Activated naive CD4-positive, alpha-beta T cell treated with anti-CD3 and anti-CD28 coated beads, Interleukin-2, amount 50 U/mL, for 24 hours (primary cell): Measurements from ENCODE around the gene SP8.
"Not testable (repeated sequence)": the region's sequence is repeated elsewhere in the genome, so short reads cannot be mapped to it uniquely, and the experiment has no call there.

Source experiments
- H3K27ac Mint-ChIP-seq: one replicate; pipeline ENCODE4 v1.8.0; 2021; ENCODE audit warnings: mild to moderate bottlenecking, mixed read lengths
- H3K27me3 Mint-ChIP-seq: one replicate; pipeline ENCODE4 v1.8.0; 2021; ENCODE audit warnings: mixed read lengths
- H3K36me3 Mint-ChIP-seq: one replicate; pipeline ENCODE4 v1.8.0; 2021; ENCODE audit warnings: mixed read lengths
- H3K4me1 Mint-ChIP-seq: one replicate; pipeline ENCODE4 v1.8.0; 2021; ENCODE audit warnings: mixed read lengths
- H3K4me3 Mint-ChIP-seq: one replicate; pipeline ENCODE4 v1.8.0; 2021; ENCODE audit warnings: mild to moderate bottlenecking, mixed read lengths
- H3K9me3 Mint-ChIP-seq: one replicate; pipeline ENCODE4 v1.8.0; 2021; ENCODE audit warnings: mixed read lengths

SP8 gene

DNA sequence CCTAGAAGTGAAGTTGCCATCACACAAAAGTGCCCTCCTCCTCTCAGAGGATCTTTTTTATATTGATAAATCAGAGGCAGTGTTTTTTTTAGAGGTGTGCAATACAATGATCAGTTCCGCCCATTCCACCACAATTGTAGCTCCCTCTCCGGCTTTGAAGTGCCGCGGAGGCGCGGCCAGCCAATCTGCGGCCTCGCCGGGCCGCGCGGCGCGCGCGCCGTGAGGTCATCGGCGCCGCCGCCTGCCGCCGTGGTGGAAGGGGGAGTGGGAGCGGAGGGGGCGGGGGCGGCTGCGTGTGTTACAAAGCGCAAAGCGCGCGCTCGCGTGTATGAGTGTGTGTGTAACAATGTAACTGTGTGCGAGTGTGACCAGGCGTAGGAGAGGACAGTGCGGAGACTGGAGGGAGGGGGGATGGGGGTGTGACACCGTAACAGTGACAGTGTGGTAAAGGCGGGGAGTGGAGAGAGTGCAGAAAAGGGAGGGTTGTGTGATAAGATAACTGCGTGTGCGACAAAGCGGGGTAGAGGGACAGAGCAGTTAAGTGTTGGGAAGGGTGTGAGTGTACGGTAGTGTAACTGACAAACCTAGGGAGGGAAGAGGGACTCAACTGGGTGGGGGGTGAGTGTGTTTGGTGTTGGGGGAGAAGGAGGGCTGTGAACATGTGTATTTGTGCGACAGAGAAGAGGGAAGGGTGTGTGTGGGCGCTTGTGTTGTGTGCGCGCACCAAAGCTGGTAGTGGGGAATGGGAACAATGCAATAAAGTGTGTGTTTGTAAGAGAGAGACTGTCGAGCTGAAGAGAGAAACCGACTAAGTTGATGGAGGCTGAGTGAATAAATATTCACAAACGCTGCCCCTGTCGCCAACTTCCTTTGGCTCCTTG lies at the start of gene SP8:
SP8 (minus strand) TSS at position 108 of the 881 bp plus-strand sequence; CDS start at position 20, 88 bp downstream.
- Mint-ChIP-seq H3K27ac (peak within 1 kb of the TSS; percentile 38), H3K4me3 (peak within 1 kb of the TSS; percentile 76), H3K9me3 (peaks cover 16% of the 10 kb centered on the region), H3K36me3 (peaks cover 17% of the 10 kb centered on the region), H3K27me3 (peaks cover 67% of the 10 kb centered on the region), H3K4me1 (peaks cover 25% of the 10 kb centered on the region)

DNA sequence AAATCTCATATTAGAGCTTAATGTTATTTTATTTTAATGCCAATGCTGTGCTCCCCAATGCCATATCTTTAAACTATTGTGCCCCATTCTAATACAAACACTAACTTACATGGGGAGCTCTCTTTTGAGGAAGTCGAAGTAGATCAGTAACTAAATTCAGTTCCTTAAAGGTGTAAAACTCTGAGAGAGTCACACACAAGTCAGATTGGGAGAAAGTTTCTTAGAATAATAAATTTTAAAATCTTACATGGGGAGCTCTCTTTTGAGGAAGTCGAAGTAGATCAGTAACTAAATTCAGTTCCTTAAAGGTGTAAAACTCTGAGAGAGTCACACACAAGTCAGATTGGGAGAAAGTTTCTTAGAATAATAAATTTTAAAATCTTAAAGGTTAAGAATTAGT lies 49.7 kb upstream of the SP8 start:
- H3K4me1 Mint-ChIP-seq, H3K36me3 Mint-ChIP-seq, H3K9me3 Mint-ChIP-seq, H3K27ac Mint-ChIP-seq, H3K27me3 Mint-ChIP-seq, H3K4me3 Mint-ChIP-seq: not testable (repeated sequence)

DNA sequence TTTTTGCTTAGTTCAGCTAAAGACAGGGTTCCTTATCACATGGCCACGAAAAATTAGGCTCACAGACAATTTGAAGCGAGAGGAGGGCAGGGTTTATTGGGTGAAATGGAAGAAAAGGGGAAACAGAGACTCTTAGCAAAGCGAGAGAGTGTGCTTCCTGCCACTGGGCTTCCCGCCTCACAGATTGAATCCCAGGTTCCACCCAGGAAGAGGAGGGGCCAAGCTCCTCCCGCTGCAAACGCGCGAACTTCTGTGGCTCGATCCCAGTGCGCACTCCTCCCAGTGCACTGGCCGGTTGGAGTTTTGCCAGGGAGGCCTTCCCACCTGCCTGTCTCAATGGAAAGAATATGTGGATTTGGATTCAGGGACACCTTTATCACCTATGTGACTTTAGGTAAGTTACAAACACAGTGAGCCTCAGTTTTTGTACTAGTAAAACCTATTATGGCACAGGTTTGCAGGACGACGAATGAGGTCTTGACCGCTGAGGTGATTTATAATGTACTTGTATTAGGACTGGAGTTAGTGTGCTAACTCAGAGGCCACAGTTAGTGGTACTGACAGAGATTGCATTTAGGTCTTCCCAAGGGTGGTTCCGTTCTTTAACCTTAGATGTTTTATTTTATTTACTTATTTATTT lies 48.5 kb upstream of the SP8 start:
- Mint-ChIP-seq H3K27ac (no peak overlapping the region), H3K9me3 (no peaks in the 10 kb centered on the region), H3K4me1 (no peaks in the 10 kb centered on the region), H3K4me3 (no peak overlapping the region), H3K36me3 (no peaks in the 10 kb centered on the region), H3K27me3 (peaks cover 1% of the 10 kb centered on the region)

GRCh38 chr7:20834656-20835055 lies 48.0 kb upstream of the SP8 start:
- H3K27ac Mint-ChIP-seq = no peak overlapping the region
- no peaks in the 10 kb centered on the region for H3K36me3 Mint-ChIP-seq
- no peaks in the 10 kb centered on the region for H3K9me3 Mint-ChIP-seq
- no peaks in the 10 kb centered on the region for H3K4me1 Mint-ChIP-seq
- H3K4me3 Mint-ChIP-seq = no peak overlapping the region
- peaks cover 1% of the 10 kb centered on the region for H3K27me3 Mint-ChIP-seq

DNA sequence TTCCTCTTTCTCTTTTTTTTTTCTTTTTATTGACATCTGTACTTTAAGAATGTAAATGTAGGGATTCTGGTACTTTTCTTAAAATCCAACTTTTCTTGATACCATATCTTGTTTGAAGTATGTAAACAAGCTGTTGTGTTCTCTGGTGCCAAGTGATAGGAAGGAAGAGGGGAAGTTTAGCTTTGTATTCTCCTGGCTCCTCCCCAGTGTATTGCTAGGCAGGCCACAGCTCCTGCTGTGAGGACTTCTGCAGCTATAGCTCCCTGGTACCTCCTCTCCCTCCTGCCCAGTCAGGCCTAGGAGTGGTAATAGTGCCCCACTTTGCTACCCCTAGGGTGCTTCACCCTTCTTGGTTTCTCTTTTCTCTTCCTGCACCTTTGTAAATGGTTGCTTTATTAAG lies 45.3 kb upstream of the SP8 start:
- Mint-ChIP-seq H3K9me3 (no peaks in the 10 kb centered on the region), H3K4me3 (no peak overlapping the region), H3K36me3 (no peaks in the 10 kb centered on the region), H3K27ac (no peak overlapping the region), H3K27me3 (peaks cover 1% of the 10 kb centered on the region), H3K4me1 (no peaks in the 10 kb centered on the region)

- H3K36me3 Mint-ChIP-seq = no peaks in the 10 kb centered on the region
- H3K4me3 Mint-ChIP-seq = no peak overlapping the region
- H3K27me3 Mint-ChIP-seq = peaks cover 1% of the 10 kb centered on the region
- H3K9me3 Mint-ChIP-seq = no peaks in the 10 kb centered on the region
- no peak overlapping the region for H3K27ac Mint-ChIP-seq
- no peaks in the 10 kb centered on the region for H3K4me1 Mint-ChIP-seq
These were observed 44.8 kb upstream of the SP8 start for GRCh38 chr7:20831451-20831850.

- no peak overlapping the region for H3K27ac Mint-ChIP-seq
- H3K36me3 Mint-ChIP-seq = no peaks in the 10 kb centered on the region
- H3K4me1 Mint-ChIP-seq = no peaks in the 10 kb centered on the region
- H3K9me3 Mint-ChIP-seq = no peaks in the 10 kb centered on the region
- no peak overlapping the region for H3K4me3 Mint-ChIP-seq
- H3K27me3 Mint-ChIP-seq = peaks cover 1% of the 10 kb centered on the region
These were observed 42.3 kb upstream of the SP8 start for GRCh38 chr7:20828947-20829346.

DNA sequence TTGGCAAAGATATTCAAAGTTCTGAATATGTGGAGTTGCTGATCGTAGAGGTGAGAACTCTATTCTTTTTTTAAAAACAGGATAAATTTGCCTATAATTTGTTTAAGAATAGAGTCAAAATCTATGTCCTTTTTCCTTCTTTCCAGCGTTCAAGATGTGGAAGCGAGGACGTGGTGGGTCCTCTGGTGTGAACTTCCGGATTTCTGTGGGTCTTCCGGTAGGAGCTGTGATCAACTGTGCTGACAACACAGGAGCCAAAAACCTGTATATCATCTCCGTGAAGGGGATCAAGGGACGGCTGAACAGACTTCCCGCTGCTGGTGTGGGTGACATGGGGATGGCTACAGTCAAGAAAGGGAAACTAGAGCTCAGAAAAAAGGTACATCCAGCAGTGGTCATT lies 40.5 kb upstream of the SP8 start:
- no peaks in the 10 kb centered on the region for H3K27me3 Mint-ChIP-seq
- H3K4me1 Mint-ChIP-seq = no peaks in the 10 kb centered on the region
- no peaks in the 10 kb centered on the region for H3K9me3 Mint-ChIP-seq
- H3K36me3 Mint-ChIP-seq = no peaks in the 10 kb centered on the region
- no peak overlapping the region for H3K27ac Mint-ChIP-seq
- no peak overlapping the region for H3K4me3 Mint-ChIP-seq

DNA sequence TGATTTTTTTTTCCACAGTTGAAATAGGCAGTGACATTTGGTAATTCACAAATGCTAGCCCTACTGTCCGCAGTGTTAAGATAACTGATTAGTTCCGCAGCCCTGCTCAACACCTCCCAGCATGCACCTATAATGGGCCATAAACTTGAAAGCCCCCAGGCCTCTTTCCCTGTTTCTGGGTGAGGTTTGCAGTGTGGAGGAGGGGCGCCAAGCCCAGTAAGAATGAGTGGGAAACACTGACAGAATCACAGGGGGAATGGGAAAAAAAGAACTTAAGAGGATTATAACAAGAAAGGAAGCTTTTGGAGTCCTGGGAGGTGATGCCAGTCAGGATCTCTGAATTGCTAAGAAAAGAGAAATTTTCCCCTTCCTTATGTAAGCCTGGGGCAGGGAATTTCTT lies 39.6 kb upstream of the SP8 start:
- Mint-ChIP-seq H3K27ac (no peak overlapping the region), H3K4me3 (no peak overlapping the region), H3K36me3 (no peaks in the 10 kb centered on the region), H3K4me1 (no peaks in the 10 kb centered on the region), H3K9me3 (no peaks in the 10 kb centered on the region), H3K27me3 (peaks cover 1% of the 10 kb centered on the region)

- Mint-ChIP-seq H3K27ac (no peak overlapping the region), H3K27me3 (peaks cover 1% of the 10 kb centered on the region), H3K4me3 (no peak overlapping the region), H3K4me1 (no peaks in the 10 kb centered on the region), H3K9me3 (no peaks in the 10 kb centered on the region), H3K36me3 (no peaks in the 10 kb centered on the region)
These were observed 38.9 kb upstream of the SP8 start for GRCh38 chr7:20825555-20825954.

DNA sequence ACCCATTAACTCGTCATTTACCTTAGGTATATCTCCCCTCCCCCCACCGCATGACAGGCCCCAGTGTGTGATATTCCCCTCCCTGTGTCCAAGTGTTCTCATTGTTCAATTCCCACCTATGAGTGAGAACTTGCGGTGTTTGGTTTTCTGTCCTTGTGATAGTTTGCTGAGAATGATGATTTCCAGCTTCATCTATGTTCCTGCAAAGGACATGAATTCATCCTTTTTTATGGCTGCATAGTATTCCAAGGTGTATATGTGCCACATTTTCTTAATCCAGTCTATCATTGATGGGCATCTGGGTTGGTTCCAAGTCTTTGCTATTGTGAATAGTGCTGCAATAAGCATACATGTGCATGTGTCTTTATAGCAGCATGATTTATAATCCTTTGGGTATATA lies 34.7 kb upstream of the SP8 start:
- H3K9me3 Mint-ChIP-seq, H3K27me3 Mint-ChIP-seq, H3K36me3 Mint-ChIP-seq, H3K27ac Mint-ChIP-seq, H3K4me3 Mint-ChIP-seq, H3K4me1 Mint-ChIP-seq: not testable (repeated sequence)

- Mint-ChIP-seq H3K27me3 (peaks cover 8% of the 10 kb centered on the region), H3K4me1 (no peaks in the 10 kb centered on the region), H3K36me3 (no peaks in the 10 kb centered on the region), H3K27ac (no peak overlapping the region), H3K4me3 (no peak overlapping the region), H3K9me3 (no peaks in the 10 kb centered on the region)
These were observed 29.8 kb upstream of the SP8 start for GRCh38 chr7:20816372-20816959.

DNA sequence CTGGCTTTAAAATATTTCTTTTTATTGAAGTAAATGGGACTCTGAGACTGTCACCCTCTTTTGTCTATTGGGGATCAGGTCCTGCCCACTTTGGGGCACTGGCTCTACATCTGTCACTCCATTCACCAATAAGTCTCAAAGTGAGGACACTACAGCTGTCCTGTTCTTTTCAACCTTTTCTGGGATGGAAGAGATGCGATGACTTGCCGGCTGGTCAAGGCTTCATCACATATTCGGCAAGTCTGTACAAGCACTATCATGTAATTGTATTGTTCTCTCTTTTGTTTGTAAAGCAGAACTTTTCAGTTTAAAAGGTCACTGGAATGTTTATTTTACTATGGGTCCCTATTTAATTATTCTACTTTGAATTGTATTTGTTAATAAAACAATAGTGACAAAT lies 17.7 kb upstream of the SP8 start:
- Mint-ChIP-seq H3K9me3 (peaks cover 1% of the 10 kb centered on the region), H3K27me3 (peaks cover 26% of the 10 kb centered on the region), H3K27ac (no peak overlapping the region), H3K36me3 (no peaks in the 10 kb centered on the region), H3K4me1 (no peaks in the 10 kb centered on the region), H3K4me3 (no peak overlapping the region)

DNA sequence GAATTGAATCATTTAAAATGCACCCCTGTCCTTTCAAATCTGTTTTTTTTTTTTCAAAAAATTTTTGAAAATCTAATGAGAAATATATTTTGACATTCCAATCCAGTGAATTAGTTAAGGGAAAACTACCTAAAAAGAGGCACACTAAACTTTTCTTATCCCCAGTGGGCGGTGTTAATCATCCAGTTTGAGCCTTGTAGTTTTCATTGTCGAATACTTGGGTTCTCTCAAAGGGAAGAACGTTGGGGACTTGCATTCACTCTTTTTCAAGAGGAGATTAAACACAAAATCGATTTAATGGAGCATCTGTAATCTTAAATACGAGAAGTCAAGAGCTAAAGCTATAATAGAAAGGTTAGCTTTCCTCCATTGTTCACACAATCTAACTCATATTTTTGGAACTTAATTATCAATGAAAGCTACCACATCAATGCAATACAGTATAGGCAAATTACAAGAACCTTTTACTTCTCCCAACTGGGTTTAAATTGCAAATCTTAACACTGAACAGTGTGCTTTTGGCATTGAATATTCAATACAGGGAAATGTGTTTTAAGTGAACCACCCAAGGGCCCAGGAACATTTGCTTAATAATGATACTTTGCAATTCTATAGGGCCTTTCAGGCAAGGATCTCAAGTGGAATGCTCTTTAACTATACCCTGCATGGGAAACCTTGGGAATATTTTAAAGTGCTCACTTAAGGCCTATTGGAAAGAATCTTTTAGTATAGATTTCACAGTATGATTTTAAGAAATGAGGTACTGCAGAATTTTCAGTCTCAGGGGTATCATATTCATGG lies 13.1 kb upstream of the SP8 start:
- Mint-ChIP-seq H3K36me3 (peaks cover 1% of the 10 kb centered on the region), H3K27me3 (peaks cover 47% of the 10 kb centered on the region), H3K9me3 (peaks cover 6% of the 10 kb centered on the region), H3K4me3 (no peak overlapping the region), H3K4me1 (peaks cover 21% of the 10 kb centered on the region), H3K27ac (peak overlapping the region; percentile 12)

- peaks cover 6% of the 10 kb centered on the region for H3K9me3 Mint-ChIP-seq
- peaks cover 1% of the 10 kb centered on the region for H3K36me3 Mint-ChIP-seq
- H3K4me3 Mint-ChIP-seq = peak overlapping the region; percentile 77
- no peak overlapping the region for H3K27ac Mint-ChIP-seq
- peaks cover 50% of the 10 kb centered on the region for H3K27me3 Mint-ChIP-seq
- H3K4me1 Mint-ChIP-seq = peaks cover 21% of the 10 kb centered on the region
These were observed 12.0 kb upstream of the SP8 start for GRCh38 chr7:20798694-20799121.
